Testis (tissue), 3 donors: Measurements from ENCODE around the gene COQ2. TPM values are rescaled to one million over a fixed set of nuclear protein-coding genes. Genes with fewer than 3 reads are reported as not detected.
"Not testable (repeated sequence)": the region's sequence is repeated elsewhere in the genome, so short reads cannot be mapped to it uniquely, and the experiment has no call there.

Experiments used
- DNase-seq: peaks from one replicate; pipeline ENCODE4 v3.0.0-alpha.2; 2019
- H3K27ac ChIP-seq, 2 donors: fragments of 200-600 bp; sonication (generic); one replicate each; pipeline ENCODE4 v1.5.1; 2019
- H3K27me3 ChIP-seq: fragments of 200-600 bp; sonication (generic); one replicate; pipeline ENCODE4 v1.5.1; 2019
- H3K36me3 ChIP-seq: fragments of 200-600 bp; sonication (generic); one replicate; pipeline ENCODE4 v1.5.1; 2017; ENCODE audit warnings: low read depth; ENCODE audit errors: missing control alignments
- H3K4me1 ChIP-seq: fragments of 200-600 bp; sonication (generic); one replicate; pipeline ENCODE4 v1.5.1; 2019
- H3K4me3 ChIP-seq, 2 donors: fragments of 200-600 bp; sonication (generic); one replicate each; pipeline ENCODE4 v1.5.1; 2017 to 2019
- H3K9me3 ChIP-seq: fragments of 200-600 bp; sonication (generic); one replicate; pipeline ENCODE4 v1.5.1; 2017
- POLR2A ChIP-seq: fragments of 450-650 bp; IDR thresholded peaks from one replicate; pipeline ENCODE4 v1.6.1; 2017; ENCODE audit warnings: antibody characterized with exemption, mild to moderate bottlenecking, moderate library complexity
- WGBS, 2 donors: methylation state at CpG; one replicate each; pipeline ENCODE4 v1.1.5; 2018; 5-methylcytosine and 5-hydroxymethylcytosine counted together
- intact Hi-C: fragments of 100-400 bp; cut with DNase I; formaldehyde crosslinking; loops from one replicate; pipeline ENCODE4 v1.15.1; 2023; ENCODE audit warnings: low total_unique reads
- polyA plus RNA-seq: library from polyadenylated mRNA; stranded (reverse); fragments of 350-450 nt; fragmentation: Illumina TruSeq; extraction: RNeasy Lipid Tissue Mini Kit (QIAGEN cat#74804); gene quantifications from one replicate; pipeline ENCODE4 v1.2.3, GENCODE V29; 2014; ENCODE audit warnings: low read depth, low replicate concordance; ENCODE audit not compliant: insufficient read depth
- total RNA-seq, 2 donors: library from RNA; depleted of rRNA; stranded (reverse); fragments of >200 nt; gene quantifications; one replicate each; pipeline ENCODE4 v1.2.3, GENCODE V29; 2016
- TF ChIP-seq, protein P1 (sequence below), 3 experiments: fragments of 450-650 bp in 2 of 3; fragments of 200-600 bp in 1 of 3; sonication (generic) in 1 of 3; IDR thresholded peaks; one replicate each; pipeline ENCODE4 v1.5.1; 2016 to 2019; ENCODE audit warnings: antibody characterized with exemption in 3 of 3, mild to moderate bottlenecking in 2 of 3, moderate library complexity in 1 of 3

The COQ2 gene
- total and polyA plus RNA-seq, 3 donors from 2014 or later: 9.5 to 19.4 (median 18.8) TPM

DNA sequence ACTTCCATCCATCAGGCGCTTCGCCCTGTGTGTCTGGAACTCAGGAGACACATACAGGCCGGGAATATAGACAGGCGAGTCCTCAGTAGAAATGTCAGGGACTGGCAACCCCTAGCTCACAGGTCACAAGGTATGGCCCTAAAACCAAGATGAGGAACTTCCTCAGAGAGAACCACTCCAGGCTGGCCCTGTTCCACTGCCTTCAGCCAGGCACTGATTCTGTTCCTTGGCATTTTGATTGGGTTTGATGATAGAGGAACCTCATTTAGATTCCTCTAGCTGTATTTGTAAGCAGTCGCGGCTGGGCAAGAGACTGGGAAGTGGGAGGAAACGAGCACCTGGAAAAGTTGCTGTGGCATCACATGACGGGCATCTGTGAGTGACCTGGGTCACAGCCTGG, 41.9 kb upstream of the COQ2 start:
- no peak for DNase-seq
- H3K36me3 ChIP-seq: no peaks in the 10 kb centered on the region
- H3K4me3 ChIP-seq: no peak overlapping the region
- no peaks in the 10 kb centered on the region for H3K4me1 ChIP-seq
- no peak overlapping the region for H3K27ac ChIP-seq
- intact Hi-C loops: no loop called here
- TF ChIP-seq POLR2A: no peak
- TF ChIP-seq, protein P1, sequence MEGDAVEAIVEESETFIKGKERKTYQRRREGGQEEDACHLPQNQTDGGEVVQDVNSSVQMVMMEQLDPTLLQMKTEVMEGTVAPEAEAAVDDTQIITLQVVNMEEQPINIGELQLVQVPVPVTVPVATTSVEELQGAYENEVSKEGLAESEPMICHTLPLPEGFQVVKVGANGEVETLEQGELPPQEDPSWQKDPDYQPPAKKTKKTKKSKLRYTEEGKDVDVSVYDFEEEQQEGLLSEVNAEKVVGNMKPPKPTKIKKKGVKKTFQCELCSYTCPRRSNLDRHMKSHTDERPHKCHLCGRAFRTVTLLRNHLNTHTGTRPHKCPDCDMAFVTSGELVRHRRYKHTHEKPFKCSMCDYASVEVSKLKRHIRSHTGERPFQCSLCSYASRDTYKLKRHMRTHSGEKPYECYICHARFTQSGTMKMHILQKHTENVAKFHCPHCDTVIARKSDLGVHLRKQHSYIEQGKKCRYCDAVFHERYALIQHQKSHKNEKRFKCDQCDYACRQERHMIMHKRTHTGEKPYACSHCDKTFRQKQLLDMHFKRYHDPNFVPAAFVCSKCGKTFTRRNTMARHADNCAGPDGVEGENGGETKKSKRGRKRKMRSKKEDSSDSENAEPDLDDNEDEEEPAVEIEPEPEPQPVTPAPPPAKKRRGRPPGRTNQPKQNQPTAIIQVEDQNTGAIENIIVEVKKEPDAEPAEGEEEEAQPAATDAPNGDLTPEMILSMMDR (IDR thresholded peaks at IDR 0.05): no peak
- WGBS, 2 donors: 71 to 95% methylated on average over 8 of the region's 8 CpGs
- no peaks in the 10 kb centered on the region for H3K9me3 ChIP-seq
- no peaks in the 10 kb centered on the region for H3K27me3 ChIP-seq

GRCh38 chr4:83325306-83325705, 40.7 kb upstream of the COQ2 start:
- not testable (repeated sequence) for H3K36me3 ChIP-seq

GRCh38 chr4:83323136-83323535, 38.5 kb upstream of the COQ2 start:
- H3K4me3 ChIP-seq: no peak overlapping the region
- no peaks in the 10 kb centered on the region for H3K4me1 ChIP-seq
- no peaks in the 10 kb centered on the region for H3K9me3 ChIP-seq
- TF ChIP-seq, protein P1 (IDR thresholded peaks at IDR 0.05): no peak
- TF ChIP-seq POLR2A: no peak
- no peaks in the 10 kb centered on the region for H3K27me3 ChIP-seq
- no peak for DNase-seq
- intact Hi-C loops: no loop called here
- H3K36me3 ChIP-seq: no peaks in the 10 kb centered on the region
- 79 to 80% methylated on average over 3 of the region's 3 CpGs for WGBS, 2 donors
- no peak overlapping the region for H3K27ac ChIP-seq

More at GRCh38 chr4:83325306-83325705, 40.7 kb upstream of the COQ2 start:
- H3K9me3 ChIP-seq, H3K4me1 ChIP-seq, H3K27me3 ChIP-seq, intact Hi-C loops, H3K27ac ChIP-seq, DNase-seq, H3K4me3 ChIP-seq: not testable (repeated sequence)
- 86 to 89% methylated on average over 4 of the region's 4 CpGs for WGBS, 2 donors

DNA sequence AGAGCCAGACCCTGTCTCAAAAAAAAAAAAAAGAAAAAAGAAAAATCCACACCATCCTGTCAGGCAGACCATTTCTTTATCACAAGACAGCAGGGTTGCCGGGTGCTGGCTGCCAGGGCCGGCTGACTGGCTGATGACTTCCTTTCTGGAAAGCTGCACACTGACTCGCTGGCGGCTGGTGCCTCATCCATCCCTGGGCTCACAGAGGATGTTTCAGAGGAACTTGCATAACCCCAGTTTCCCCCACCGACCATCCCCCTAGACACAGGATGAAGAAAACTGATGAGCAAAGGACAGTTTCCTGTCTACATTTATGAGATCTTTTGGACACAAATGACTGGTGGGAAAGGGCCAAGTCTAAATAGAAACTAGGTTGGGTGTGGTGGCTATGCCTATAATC, 36.0 kb upstream of the COQ2 start:
- WGBS, 2 donors: 74 to 93% methylated on average over 5 of the region's 5 CpGs
- TF ChIP-seq, protein P1 (IDR thresholded peaks at IDR 0.05): no peak
- TF ChIP-seq POLR2A: no peak
- H3K4me1 ChIP-seq: no peaks in the 10 kb centered on the region
- H3K27me3 ChIP-seq: no peaks in the 10 kb centered on the region
- H3K9me3 ChIP-seq: no peaks in the 10 kb centered on the region
- no peaks in the 10 kb centered on the region for H3K36me3 ChIP-seq
- no peak overlapping the region for H3K27ac ChIP-seq
- DNase-seq: peak; percentile 32
- no peak overlapping the region for H3K4me3 ChIP-seq
- intact Hi-C loops: no loop called here

- Histone ChIP-seq H3K9me3 (no peaks in the 10 kb centered on the region), H3K36me3 (no peaks in the 10 kb centered on the region), H3K27me3 (no peaks in the 10 kb centered on the region), H3K4me1 (no peaks in the 10 kb centered on the region), H3K4me3 (no peak overlapping the region), H3K27ac (no peak overlapping the region)
- DNase-seq: no peak
- intact Hi-C loops: no loop called here
- 91 to 97% methylated on average over 3 of the region's 3 CpGs for WGBS, 2 donors
- no peak for TF ChIP-seq POLR2A
- TF ChIP-seq, protein P1 (IDR thresholded peaks at IDR 0.05): no peak
Measured at GRCh38 chr4:83318666-83319065, 34.1 kb upstream of the COQ2 start.
